HCT116 (cell line): Measurements from ENCODE around the gene MALSU1. TPM values are rescaled to one million over a fixed set of nuclear protein-coding genes. Genes with fewer than 3 reads are reported as not detected.

Experiments used
- ATAC-seq: fragments of 200-7000 bp; cut with Tn5 transposase; 2 replicates; pipeline ENCODE4 v1.9.1; 2020; ENCODE audit warnings: mild to moderate bottlenecking, moderate library complexity
- BruUV-seq: library from RNA; stranded (reverse); fragments of 400-500 nt; replicated peaks from 2 replicates; lab custom pipeline; 2021; lab: Mats Ljungman, UMichigan
- CTCF ChIA-PET: fragments of 300-600 bp; sonication (Branson Sonifier 250); formaldehyde crosslinking; loops from one replicate; lab custom pipeline; 2021; ENCODE audit warnings: antibody characterized with exemption; lab: Charles Lee
- POLR2A ChIA-PET: fragments of 300-600, 350-600 bp; sonication (Branson Sonifier 250); formaldehyde crosslinking; loops from one replicate; lab custom pipeline; 2021; ENCODE audit warnings: antibody characterized with exemption; lab: Charles Lee
- RAD21 ChIA-PET, 2 experiments: fragments of 300-600 bp; sonication (Branson Sonifier 250); formaldehyde crosslinking; loops; one replicate each; lab custom pipeline; 2023; ENCODE audit warnings: low total read pairs in 2 of 2; ENCODE audit not compliant: uncharacterized antibody in 2 of 2, unreplicated experiment in 2 of 2, low non-redundant PET in 1 of 2; lab: Charles Lee
- DNase-seq: peaks from one replicate; pipeline ENCODE4 v3.0.0-alpha.2; 2010; ENCODE audit warnings: low read depth, low spot score
- H2AFZ ChIP-seq: fragments of 200-600 bp; shearing (Covaris generic), sonication (generic); 2 replicates; pipeline ENCODE4 v1.6.1; 2017; ENCODE audit warnings: low read depth, mixed run types, mixed read lengths, antibody characterized with exemption, low read length; ENCODE audit not compliant: poor library complexity, severe bottlenecking
- H3K27ac ChIP-seq: 2 replicates; pipeline ENCODE4 v1.5.1; 2012; ENCODE audit warnings: low read depth, low read length
- H3K27me3 ChIP-seq: fragments of 200-600 bp; sonication (generic); 2 replicates; pipeline ENCODE4 v1.6.1; 2016; ENCODE audit warnings: mixed run types, low read length, mixed read lengths; ENCODE audit not compliant: insufficient read depth
- H3K36me3 ChIP-seq, 2 experiments: fragments of 200-500 bp in 1 of 2; fragments of 200-600 bp in 1 of 2; sonication (Bioruptor generic) in 1 of 2; sonication (generic) in 1 of 2; 2 replicates each; pipeline versions ENCODE4 v1.5.1 to v1.6.1; 2014 to 2016; ENCODE audit warnings: low read length in 2 of 2, inconsistent platforms in 1 of 2, mixed read lengths in 1 of 2, mixed run types in 1 of 2; ENCODE audit not compliant: insufficient read depth in 2 of 2, control insufficient read depth in 1 of 2
- H3K4me1 ChIP-seq, 2 experiments: fragments of 200-600 bp in 1 of 2; sonication (generic) in 1 of 2; 2 replicates each; pipeline versions ENCODE4 v1.5.1 to v1.6.1; 2012 to 2017; ENCODE audit warnings: low read length in 2 of 2, inconsistent platforms in 1 of 2, mild to moderate bottlenecking in 1 of 2, mixed read lengths in 1 of 2, mixed run types in 1 of 2, moderate library complexity in 1 of 2; ENCODE audit not compliant: insufficient read depth in 2 of 2, control insufficient read depth in 1 of 2
- H3K4me2 ChIP-seq: fragments of 200-600 bp; sonication (generic); 2 replicates; pipeline ENCODE4 v1.6.1; 2017; ENCODE audit warnings: mixed run types, low read length, mixed read lengths
- H3K4me3 ChIP-seq, 2 experiments: fragments of 200-600 bp in 1 of 2; sonication (generic) in 1 of 2; replicated peaks in 1 of 2; 2 replicates each; pipeline ENCODE4 v1.5.1; 2011 to 2016; ENCODE audit warnings: low read length in 2 of 2, control low read depth in 1 of 2, low read depth in 1 of 2, mild to moderate bottlenecking in 1 of 2, mixed read lengths in 1 of 2, mixed run types in 1 of 2
- H3K79me2 ChIP-seq: fragments of 200-600 bp; sonication (generic); 2 replicates; pipeline ENCODE4 v1.6.1; 2017; ENCODE audit warnings: mild to moderate bottlenecking, mixed run types, low read length, moderate library complexity, mixed read lengths; ENCODE audit not compliant: insufficient read depth
- H3K9ac ChIP-seq: fragments of 200-600 bp; sonication (generic); 2 replicates; pipeline ENCODE4 v1.6.1; 2016; ENCODE audit warnings: low read length, mixed read lengths
- H3K9me2 ChIP-seq: fragments of 200-600 bp; sonication (generic), shearing (Covaris generic); 2 replicates; pipeline ENCODE4 v1.6.1; 2017; ENCODE audit warnings: mixed run types, mild to moderate bottlenecking, moderate library complexity; ENCODE audit not compliant: insufficient read depth
- H3K9me3 ChIP-seq, 2 experiments: fragments of 200-500 bp in 1 of 2; fragments of 200-600 bp in 1 of 2; sonication (Bioruptor generic) in 1 of 2; sonication (generic) in 1 of 2; 2 replicates each; pipeline ENCODE4 v1.6.1; 2014 to 2017; ENCODE audit warnings: low read length in 2 of 2, mixed read lengths in 2 of 2, inconsistent platforms in 1 of 2, low read depth in 1 of 2, mild to moderate bottlenecking in 1 of 2, mixed run types in 1 of 2, moderate library complexity in 1 of 2; ENCODE audit not compliant: control insufficient read depth in 1 of 2, insufficient read depth in 1 of 2
- H4K20me1 ChIP-seq: fragments of 200-600 bp; sonication (generic), shearing (Covaris generic); 2 replicates; pipeline ENCODE4 v1.6.1; 2017; ENCODE audit warnings: mixed run types, mild to moderate bottlenecking, moderate library complexity; ENCODE audit not compliant: insufficient read depth
- ATF3 ChIP-seq: IDR thresholded peaks from 2 replicates; pipeline ENCODE4 v1.6.1; 2012
- CBX3 ChIP-seq: IDR thresholded peaks from 2 replicates; pipeline ENCODE4 v1.6.1; 2012; ENCODE audit warnings: low read depth
- CEBPB ChIP-seq: IDR thresholded peaks from 2 replicates; pipeline ENCODE4 v1.6.1; 2012; ENCODE audit warnings: low read depth
- CTCF ChIP-seq, 3 experiments: fragments of 200-600 bp in 1 of 3; sonication (generic) in 1 of 3; IDR thresholded peaks in 2 of 3; conservative IDR thresholded peaks in 1 of 3; 2 replicates each; pipeline ENCODE4 v1.5.1; 2012 to 2017; ENCODE audit warnings: low read depth in 2 of 3, low read length in 2 of 3, antibody characterized with exemption in 1 of 3, borderline replicate concordance in 1 of 3, control low read depth in 1 of 3, mild to moderate bottlenecking in 1 of 3, mixed read lengths in 1 of 3, mixed run types in 1 of 3, moderate library complexity in 1 of 3; ENCODE audit not compliant: insufficient read depth in 1 of 3
- EGR1 ChIP-seq: IDR thresholded peaks from 2 replicates; pipeline ENCODE4 v1.6.1; 2012; ENCODE audit warnings: low read depth
- ELF1 ChIP-seq: IDR thresholded peaks from 2 replicates; pipeline ENCODE4 v1.6.1; 2012; ENCODE audit warnings: low read depth, borderline replicate concordance
- EZH2 ChIP-seq: fragments of 200-600 bp; sonication (generic); IDR thresholded peaks from 2 replicates; pipeline ENCODE4 v1.6.1; 2017; ENCODE audit warnings: antibody characterized with exemption, mixed run types
- EZH2phosphoT487 ChIP-seq: fragments of 200-600 bp; IDR thresholded peaks from 2 replicates; pipeline ENCODE4 v1.6.1; 2018; ENCODE audit warnings: antibody characterized with exemption, borderline replicate concordance
- FOSL1 ChIP-seq: IDR thresholded peaks from 2 replicates; pipeline ENCODE4 v1.6.1; 2012; ENCODE audit warnings: low read depth
- JUND ChIP-seq: IDR thresholded peaks from 2 replicates; pipeline ENCODE4 v1.6.1; 2012
- MAX ChIP-seq: IDR thresholded peaks from 2 replicates; pipeline ENCODE4 v1.6.1; 2012
- POLR2A ChIP-seq: IDR thresholded peaks from 2 replicates; pipeline ENCODE4 v1.7.0; 2011; ENCODE audit warnings: borderline replicate concordance; ENCODE audit not compliant: insufficient read depth, insufficient read length; ENCODE audit errors: extremely low read depth
- POLR2AphosphoS5 ChIP-seq: IDR thresholded peaks from 2 replicates; pipeline ENCODE4 v1.6.1; 2011; ENCODE audit warnings: mild to moderate bottlenecking, low read depth, low read length, moderate library complexity
- RAD21 ChIP-seq: IDR thresholded peaks from 2 replicates; pipeline ENCODE4 v1.6.1; 2012; ENCODE audit warnings: low read depth, mild to moderate bottlenecking
- REST ChIP-seq: IDR thresholded peaks from 2 replicates; pipeline ENCODE4 v1.6.1; 2012; ENCODE audit warnings: low read depth
- SP1 ChIP-seq: IDR thresholded peaks from 2 replicates; pipeline ENCODE4 v1.6.1; 2012; ENCODE audit warnings: low read depth
- SRF ChIP-seq: IDR thresholded peaks from 2 replicates; pipeline ENCODE4 v1.6.1; 2012; ENCODE audit warnings: low read depth
- TCF7L2 ChIP-seq: IDR thresholded peaks from 2 replicates; pipeline ENCODE4 v1.7.0; 2011; ENCODE audit warnings: borderline replicate concordance, inconsistent platforms; ENCODE audit not compliant: insufficient read depth, insufficient read length; ENCODE audit errors: extremely low read depth
- ZBTB33 ChIP-seq: IDR thresholded peaks from 2 replicates; pipeline ENCODE4 v1.6.1; 2011; ENCODE audit warnings: mild to moderate bottlenecking, low read length, moderate library complexity; ENCODE audit not compliant: insufficient replicate concordance; ENCODE audit errors: extremely low read depth
- ZFX ChIP-seq: fragments of 450-650 bp; IDR thresholded peaks from 2 replicates; pipeline ENCODE4 v1.6.1; 2017
- ZNF274 ChIP-seq: fragments of 200-500 bp; sonication (Bioruptor generic); IDR thresholded peaks from 2 replicates; pipeline ENCODE4 v1.6.1; 2014; ENCODE audit warnings: mild to moderate bottlenecking, low read depth, low read length, inconsistent platforms
- intact Hi-C: fragments of 100-400 bp; cut with micrococcal nuclease; formaldehyde crosslinking; loops from 2 replicates; pipeline ENCODE4 v1.10.0; 2022
- total RNA-seq: library from RNA; stranded (reverse); gene quantifications from one replicate; pipeline ENCODE4 v1.2.1, GENCODE V29; 2021; ENCODE audit not compliant: unreplicated experiment

MALSU1 gene
- total RNA-seq, 1 experiment from 2014 or later = 105 TPM

- H3K9ac ChIP-seq = peak overlapping the region; percentile 49
- H3K4me1 ChIP-seq = peaks cover 64 to 75% of the 10 kb centered on the region in 2 experiments
- peak; percentile 52 for ATAC-seq
- H3K27ac ChIP-seq = peak overlapping the region; percentile 92
- no TSS peak for BruUV-seq
- peaks cover 18% of the 10 kb centered on the region; the same call in 1 of the 2 replicates for H3K79me2 ChIP-seq
- DNase-seq = peak; percentile 59
- H3K9me3 ChIP-seq = no peaks in the 10 kb centered on the region
- H3K4me2 ChIP-seq = peak overlapping the region; percentile 65
- no peaks in the 10 kb centered on the region for H4K20me1 ChIP-seq
- POLR2A ChIA-PET = interaction anchor here (1.0 to 1.4 kb wide), 2 partner anchors 10 to 12 kb away, joined by 3 to 4 read pairs; no protein-coding TSS in a partner anchor
- RAD21 ChIA-PET = no interaction called here
- no peak overlapping the region for H2AFZ ChIP-seq
- no peaks in the 10 kb centered on the region for H3K9me2 ChIP-seq
- H3K36me3 ChIP-seq = peaks cover 7 to 37% of the 10 kb centered on the region in 2 experiments; a peak in 3 of 4 replicates
- intact Hi-C loops = no loop called here
- peak overlapping the region; percentile 24 to 39 for H3K4me3 ChIP-seq
- no peaks in the 10 kb centered on the region for H3K27me3 ChIP-seq
- CTCF ChIA-PET = interaction anchor here (0.7 kb wide), 1 partner anchor 76 kb away, joined by 3 read pairs; no protein-coding TSS in a partner anchor
- TF ChIP-seq ZBTB33 = no peak
- no peak for TF ChIP-seq ATF3
- TF ChIP-seq RAD21 = no peak
- peak; percentile 93 for TF ChIP-seq JUND
- TF ChIP-seq POLR2A = no peak
- peak; percentile 89 for TF ChIP-seq FOSL1
- TF ChIP-seq EGR1 = peak; percentile 69
- peak; percentile 65 for TF ChIP-seq MAX
- peak; percentile 84 for TF ChIP-seq SRF
- TF ChIP-seq POLR2AphosphoS5 = peak; percentile 46; the same call in 1 of the 2 replicates
- TF ChIP-seq ZFX = no peak
- TF ChIP-seq CTCF (IDR thresholded peaks at IDR 0.05 in 2 of 3, conservative IDR thresholded peaks at IDR 0.05 in 1 of 3; ENCODE audit: borderline replicate concordance in 1 of 3, insufficient read depth in 1 of 3, low read depth in 2 of 3, low read length in 2 of 3) = no peak
- TF ChIP-seq ZNF274 = no peak
- peak; percentile 68 for TF ChIP-seq CEBPB
- no peak for TF ChIP-seq ELF1
- TF ChIP-seq EZH2phosphoT487 = no peak
- TF ChIP-seq REST = no peak
- TF ChIP-seq EZH2 = no peak
- TF ChIP-seq CBX3 = peak; percentile 91
- TF ChIP-seq TCF7L2 = peak; percentile 40
- TF ChIP-seq SP1 = peak; percentile 80
Observed at GRCh38 chr7:23347682-23348180, 48.6 kb downstream of the MALSU1 start.
